GM12878 (cell line): ENCODE measurements around the gene AKNA. TPM values are rescaled to one million over a fixed set of nuclear protein-coding genes. Genes with fewer than 3 reads are reported as not detected.

Experiments used
- ATAC-seq: fragments of 200-7000 bp; cut with Tn5 transposase; 3 replicates; pipeline ENCODE4 v1.9.1; 2020; ENCODE audit warnings: mild to moderate bottlenecking, moderate library complexity
- BruUV-seq: library from RNA; stranded (reverse); fragments of 400-500 nt; replicated peaks from 2 replicates; lab custom pipeline; 2021; lab: Mats Ljungman, UMichigan
- CTCF ChIA-PET: fragments of 300-600 bp; sonication (Branson Sonifier 250); formaldehyde crosslinking; extraction: SDS; loops from one replicate; lab custom pipeline; 2021; ENCODE audit warnings: inconsistent platforms; lab: Yijun Ruan, JAX
- POLR2A ChIA-PET: fragments of 350-600 bp; formaldehyde crosslinking; extraction: SDS; loops from one replicate; lab custom pipeline; 2021; ENCODE audit warnings: inconsistent platforms; lab: Charles Lee
- RAD21 ChIA-PET: fragments of 300-600 bp; sonication (Branson Sonifier 250); formaldehyde crosslinking; loops from one replicate; lab custom pipeline; 2023; ENCODE audit warnings: antibody characterized with exemption; ENCODE audit not compliant: unreplicated experiment; lab: Charles Lee
- SMC1A ChIA-PET: fragments of 300-600 bp; sonication (Branson Sonifier 250); formaldehyde crosslinking; loops from one replicate; lab custom pipeline; 2023; ENCODE audit not compliant: unreplicated experiment, uncharacterized antibody; lab: Charles Lee
- DNase-seq: peaks from one replicate; pipeline ENCODE4 v3.0.0-alpha.2; 2011; ENCODE audit warnings: low read depth, low spot score
- FAIRE-seq: peaks from 3 replicates; lab custom pipeline; 2011; peaks lifted over from hg19 to GRCh38; lab: Jason Lieb, UNC
- H2AFZ ChIP-seq: 2 replicates; pipeline ENCODE4 v1.6.0; 2011; ENCODE audit warnings: low read depth, low read length, control low read depth; ENCODE audit not compliant: control insufficient read depth
- H3K27ac ChIP-seq: 2 replicates; pipeline ENCODE4 v1.5.1; 2011; ENCODE audit warnings: control low read depth; ENCODE audit not compliant: control insufficient read depth, insufficient read depth
- H3K27me3 ChIP-seq, 2 experiments: replicated peaks in 1 of 2; 2 replicates each; pipeline versions ENCODE4 v1.6.0 to v1.6.1; 2011; ENCODE audit warnings: low read length in 1 of 2; ENCODE audit not compliant: control insufficient read depth in 2 of 2, insufficient read depth in 2 of 2
- H3K36me3 ChIP-seq, 2 experiments: 2 replicates each; pipeline ENCODE4 v1.5.1; 2011; ENCODE audit warnings: low read length in 1 of 2; ENCODE audit not compliant: control insufficient read depth in 2 of 2, insufficient read depth in 2 of 2
- H3K4me1 ChIP-seq: 2 replicates; pipeline ENCODE4 v1.6.1; 2011; ENCODE audit warnings: mild to moderate bottlenecking, low read length, moderate library complexity, mixed read lengths; ENCODE audit not compliant: control insufficient read depth, insufficient read depth
- H3K4me2 ChIP-seq: 2 replicates; pipeline ENCODE4 v1.6.0; 2011; ENCODE audit warnings: control low read depth; ENCODE audit not compliant: control insufficient read depth, insufficient read depth
- H3K4me3 ChIP-seq: fragments of 200-600 bp; sonication (generic); 2 replicates; pipeline ENCODE4 v1.5.1; 2016
- H3K79me2 ChIP-seq: 2 replicates; pipeline ENCODE4 v1.6.0; 2011; ENCODE audit warnings: low read length; ENCODE audit not compliant: control insufficient read depth, insufficient read depth
- H3K9ac ChIP-seq: 2 replicates; pipeline ENCODE4 v1.8.0; 2011; ENCODE audit warnings: low read length, control low read depth, mixed read lengths; ENCODE audit not compliant: control insufficient read depth, insufficient read depth
- H3K9me3 ChIP-seq: replicated peaks from 3 replicates; pipeline ENCODE4 v1.5.1; 2011; ENCODE audit warnings: mild to moderate bottlenecking, low read length; ENCODE audit not compliant: control insufficient read depth, insufficient read depth
- H4K20me1 ChIP-seq: 2 replicates; pipeline ENCODE4 v1.6.0; 2011; ENCODE audit not compliant: control insufficient read depth, insufficient read depth
- BHLHE40 ChIP-seq, 2 experiments: fragments of 450-650 bp in 1 of 2; IDR thresholded peaks; 2 replicates each; pipeline ENCODE4 v1.6.1; 2011 to 2017; ENCODE audit warnings: low read depth in 2 of 2, borderline replicate concordance in 1 of 2, improper control_type of control experiment in 1 of 2, low read length in 1 of 2, mild to moderate bottlenecking in 1 of 2
- CEBPB ChIP-seq, 2 experiments: fragments of 150-350 bp in 1 of 2; IDR thresholded peaks; 2 replicates each; pipeline ENCODE4 v1.6.1; 2012 to 2014; ENCODE audit warnings: low read depth in 2 of 2, low read length in 2 of 2, borderline replicate concordance in 1 of 2, inconsistent platforms in 1 of 2
- KDM1A ChIP-seq: fragments of 200-600 bp; sonication (generic); IDR thresholded peaks from 2 replicates; pipeline ENCODE4 v1.6.1; 2016; ENCODE audit warnings: borderline replicate concordance
- ZSCAN29 ChIP-seq: fragments of 450-650 bp; IDR thresholded peaks from 2 replicates; pipeline ENCODE4 v1.6.1; 2017; ENCODE audit warnings: mild to moderate bottlenecking, moderate library complexity
- WGBS: methylation state at CpG from one replicate; pipeline ENCODE4 v1.1.6; 2016; ENCODE audit warnings: low lambda C conversion rate; ENCODE audit not compliant: insufficient replicate concordance, insufficient coverage; ENCODE audit errors: missing lambda C conversion rate; 5-methylcytosine and 5-hydroxymethylcytosine counted together
- in situ Hi-C: fragments of 300-500 bp; cut with MboI; formaldehyde crosslinking; loops from 9 replicates; pipeline ENCODE4 v1.14.3; 2018; ENCODE audit warnings: mixed read lengths
- intact Hi-C: fragments of 100-400 bp; cut with micrococcal nuclease; formaldehyde crosslinking; loops from one replicate; pipeline ENCODE4 v1.14.2; 2022; ENCODE audit not compliant: unreplicated experiment
- polyA plus RNA-seq, 11 experiments: library from polyadenylated mRNA; depleted of rRNA in 4 of 11; unstranded in 6 of 11; stranded (reverse) in 5 of 11; fragments of >200 nt; fragmentation: Nextera tagmentation in 4 of 11; fragmentation: Illumina TruSeq in 1 of 11; extraction: Ambion mirVana in 4 of 11; extraction: Trizol in 1 of 11; gene quantifications; 1 replicate in 1 of 11; 2 replicates in 10 of 11; pipeline versions ENCODE4 v1.2.1 to v1.2.3, GENCODE V29; 2011 to 2016; ENCODE audit warnings: inconsistent platforms in 2 of 11, missing spikeins in 2 of 11, low read depth in 1 of 11
- total RNA-seq, 4 experiments: library from RNA; depleted of rRNA in 3 of 4; stranded (reverse); fragments of >200 nt in 3 of 4; fragmentation: Illumina TruSeq in 1 of 4; extraction: Trizol in 1 of 4; gene quantifications; 2 replicates each; pipeline versions ENCODE4 v1.2.1 to v1.2.3, GENCODE V29; 2013 to 2021
- TF ChIP-seq, protein P1 (sequence below): fragments of 450-650 bp; IDR thresholded peaks from 2 replicates; pipeline ENCODE4 v1.6.1; 2017; ENCODE audit warnings: mild to moderate bottlenecking, low read depth, inconsistent platforms; ENCODE audit not compliant: poor library complexity, severe bottlenecking

The AKNA gene
- total and polyA plus RNA-seq, 10 of the 15 experiments (the other 5 are each of a cell fraction or from before 2014, with no cell fraction given): 1.6 to 132 (median 35.3) TPM

- CTCF ChIA-PET: interaction anchor here (0.6 to 2.2 kb wide), 5 partner anchors 9 to 53 kb away, joined by 3 to 12 read pairs (median 3); no protein-coding TSS in a partner anchor
- DNase-seq: no peak
- BruUV-seq: no TSS peak
These were observed 4.9 kb upstream of the AKNA start for GRCh38 chr9:114392749-114393112.

More at GRCh38 chr9:114392749-114393112, 4.9 kb upstream of the AKNA start:
- Histone ChIP-seq H3K79me2 (peaks cover 89% of the 10 kb centered on the region), H3K4me2 (peak overlapping the region; percentile 17), H2AFZ (no peak overlapping the region), H3K9me3 (no peaks in the 10 kb centered on the region), H4K20me1 (no peaks in the 10 kb centered on the region), H3K36me3 (peaks cover 2 to 5% of the 10 kb centered on the region in 2 experiments; a peak in 3 of 4 replicates), H3K9ac (no peak overlapping the region), H3K27ac (0 out of 2 replicates have a peak overlapping the region, but pooled peaks have one; percentile 34), H3K4me1 (peaks cover 71% of the 10 kb centered on the region), H3K4me3 (no peak overlapping the region), H3K27me3 (no peaks in the 10 kb centered on the region)
- TF ChIP-seq KDM1A: no peak
- no peak for TF ChIP-seq ZSCAN29
- TF ChIP-seq, protein P1, sequence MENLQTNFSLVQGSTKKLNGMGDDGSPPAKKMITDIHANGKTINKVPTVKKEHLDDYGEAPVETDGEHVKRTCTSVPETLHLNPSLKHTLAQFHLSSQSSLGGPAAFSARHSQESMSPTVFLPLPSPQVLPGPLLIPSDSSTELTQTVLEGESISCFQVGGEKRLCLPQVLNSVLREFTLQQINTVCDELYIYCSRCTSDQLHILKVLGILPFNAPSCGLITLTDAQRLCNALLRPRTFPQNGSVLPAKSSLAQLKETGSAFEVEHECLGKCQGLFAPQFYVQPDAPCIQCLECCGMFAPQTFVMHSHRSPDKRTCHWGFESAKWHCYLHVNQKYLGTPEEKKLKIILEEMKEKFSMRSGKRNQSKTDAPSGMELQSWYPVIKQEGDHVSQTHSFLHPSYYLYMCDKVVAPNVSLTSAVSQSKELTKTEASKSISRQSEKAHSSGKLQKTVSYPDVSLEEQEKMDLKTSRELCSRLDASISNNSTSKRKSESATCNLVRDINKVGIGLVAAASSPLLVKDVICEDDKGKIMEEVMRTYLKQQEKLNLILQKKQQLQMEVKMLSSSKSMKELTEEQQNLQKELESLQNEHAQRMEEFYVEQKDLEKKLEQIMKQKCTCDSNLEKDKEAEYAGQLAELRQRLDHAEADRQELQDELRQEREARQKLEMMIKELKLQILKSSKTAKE: no peak
- peak; percentile 84 to 87 for TF ChIP-seq BHLHE40 (IDR thresholded peaks at IDR 0.05; ENCODE audit: borderline replicate concordance in 1 of 2, low read depth in 2 of 2, low read length in 1 of 2)
- no peak for TF ChIP-seq CEBPB (IDR thresholded peaks at IDR 0.05; ENCODE audit: borderline replicate concordance in 1 of 2, low read depth in 2 of 2, low read length in 2 of 2)
- ChIA-PET SMC1A (interaction anchor here (1.2 to 12.8 kb wide), 3 partner anchors 9 to 115 kb away, joined by 4 to 327 read pairs (median 87); no protein-coding TSS in a partner anchor), RAD21 (interaction anchor here (8.9 to 13.0 kb wide), 2 partner anchors 7 to 25 kb away, joined by 136 to 251 read pairs; partner anchors contain the start of gene AKNA), POLR2A (interaction anchor here (0.7 to 13.2 kb wide), 5 partner anchors 9 to 110 kb away, joined by 3 to 312 read pairs (median 17); no protein-coding TSS in a partner anchor)
- WGBS: 40% methylated on average over 3 of the region's 3 CpGs
- intact Hi-C loops (no loop called here), in situ Hi-C loops (no loop called here)
- no peak for ATAC-seq
- no peak for FAIRE-seq
